Glomerular endothelial cell (primary cell): ENCODE measurements around the gene SOX8. TPM values are rescaled to one million over a fixed set of nuclear protein-coding genes. Genes with fewer than 3 reads are reported as not detected.
"Not testable (repeated sequence)": the region's sequence is repeated elsewhere in the genome, so short reads cannot be mapped to it uniquely, and the experiment has no call there.

Source experiments
- DNase-seq: peaks from one replicate; pipeline ENCODE4 v3.0.0-alpha.2; 2011; ENCODE audit warnings: low read depth, low spot score; ENCODE audit errors: extremely low read depth
- total RNA-seq: library from RNA; depleted of rRNA; stranded (reverse); fragments of >200 nt; gene quantifications from 2 replicates; pipeline ENCODE4 v1.2.3, GENCODE V29; 2015

SOX8 gene
- total RNA-seq, 1 donor from 2014 or later, result 0.06 TPM

- no peak for DNase-seq
Measured at GRCh38 chr16:1020091-1020399, 38.5 kb downstream of the SOX8 start.

- DNase-seq, result no peak
Measured at GRCh38 chr16:1020591-1020990, 39.0 kb downstream of the SOX8 start.

- DNase-seq, result no peak
Measured at GRCh38 chr16:1021553-1022160, 40.1 kb downstream of the SOX8 start.

GRCh38 chr16:1022466-1022865 is 40.9 kb downstream of the SOX8 start:
- no peak for DNase-seq

- no peak for DNase-seq
Measured at GRCh38 chr16:1024138-1024537, 42.6 kb downstream of the SOX8 start.

GRCh38 chr16:1025183-1025809 is 43.7 kb downstream of the SOX8 start:
- DNase-seq, result not testable (repeated sequence)

- no peak for DNase-seq
Measured at GRCh38 chr16:1026057-1026783, 44.6 kb downstream of the SOX8 start.

- no peak for DNase-seq
Measured at GRCh38 chr16:1026784-1027500, 45.4 kb downstream of the SOX8 start.

- DNase-seq, result no peak
Measured at GRCh38 chr16:1027501-1027815, 45.9 kb downstream of the SOX8 start.

GRCh38 chr16:1028056-1028455 is 46.5 kb downstream of the SOX8 start:
- DNase-seq, result no peak

- DNase-seq, result no peak
Measured at GRCh38 chr16:1028524-1029258, 47.1 kb downstream of the SOX8 start.

GRCh38 chr16:1029259-1029545 is 47.6 kb downstream of the SOX8 start:
- DNase-seq, result no peak

GRCh38 chr16:1030473-1030901 is 48.9 kb downstream of the SOX8 start:
- no peak for DNase-seq

GRCh38 chr16:1031666-1032065 is 50.1 kb downstream of the SOX8 start:
- DNase-seq, result no peak

- no peak for DNase-seq
Measured at GRCh38 chr16:1032607-1033006, 51.0 kb downstream of the SOX8 start.

GRCh38 chr16:1033128-1033679 is 51.6 kb downstream of the SOX8 start:
- DNase-seq, result no peak

- no peak for DNase-seq
Measured at GRCh38 chr16:1034230-1035065, 52.9 kb downstream of the SOX8 start.

GRCh38 chr16:1035066-1035415 is 53.5 kb downstream of the SOX8 start:
- no peak for DNase-seq

GRCh38 chr16:1036166-1036565 is 54.6 kb downstream of the SOX8 start:
- no peak for DNase-seq
